Neural progenitor cell (in vitro differentiated cells): ENCODE results near the gene RALGAPB. TPM values are rescaled to one million over a fixed set of nuclear protein-coding genes. Genes with fewer than 3 reads are reported as not detected.

ENCODE experiments used
- DNase-seq: peaks from one replicate; pipeline ENCODE4 v3.0.0-alpha.2; 2016; ENCODE audit warnings: low spot score
- H2AFZ ChIP-seq: fragments of 200-600 bp; sonication (generic); replicated peaks from 2 replicates; pipeline ENCODE4 v1.6.1; 2016; ENCODE audit warnings: antibody characterized with exemption
- H3F3A ChIP-seq: fragments of 200-600 bp; sonication (generic); 2 replicates; pipeline ENCODE4 v1.6.1; 2016; ENCODE audit warnings: antibody characterized with exemption, low read depth
- H3K27ac ChIP-seq: fragments of 200-600 bp; sonication (generic); 2 replicates; pipeline ENCODE4 v1.5.1; 2016; ENCODE audit warnings: mild to moderate bottlenecking
- H3K27me3 ChIP-seq: fragments of 200-600 bp; sonication (generic); 2 replicates; pipeline ENCODE4 v1.6.1; 2016; ENCODE audit warnings: mild to moderate bottlenecking, moderate library complexity
- H3K36me3 ChIP-seq: fragments of 200-600 bp; sonication (generic); 2 replicates; pipeline ENCODE4 v1.5.1; 2016
- H3K4me1 ChIP-seq: fragments of 200-600 bp; sonication (generic); 2 replicates; pipeline ENCODE4 v1.6.1; 2016; ENCODE audit warnings: mixed run types
- H3K4me2 ChIP-seq: fragments of 200-600 bp; sonication (generic); 2 replicates; pipeline ENCODE4 v1.6.1; 2016
- H3K4me3 ChIP-seq: fragments of 200-600 bp; sonication (generic); 2 replicates; pipeline ENCODE4 v1.5.1; 2016
- H3K79me2 ChIP-seq: fragments of 200-600 bp; sonication (generic); 2 replicates; pipeline ENCODE4 v1.6.1; 2016; ENCODE audit warnings: low read depth
- H3K9ac ChIP-seq: fragments of 200-600 bp; sonication (generic); 2 replicates; pipeline ENCODE4 v1.6.1; 2016
- H3K9me3 ChIP-seq: fragments of 200-600 bp; sonication (generic); 2 replicates; pipeline ENCODE4 v1.5.1; 2016; ENCODE audit warnings: low read depth
- H4K20me1 ChIP-seq: fragments of 200-600 bp; sonication (generic); 2 replicates; pipeline ENCODE4 v1.6.1; 2016; ENCODE audit warnings: low read depth
- H3K27ac Mint-ChIP-seq: 3 replicates; pipeline ENCODE4 v1.8.0; 2021; ENCODE audit warnings: mixed read lengths
- H3K27me3 Mint-ChIP-seq: 2 replicates; pipeline ENCODE4 v1.8.0; 2022; ENCODE audit warnings: low read depth, mild to moderate bottlenecking, inconsistent platforms, moderate library complexity, mixed read lengths; ENCODE audit not compliant: insufficient read depth
- H3K36me3 Mint-ChIP-seq: 3 replicates; pipeline ENCODE4 v1.8.0; 2021; ENCODE audit warnings: mixed read lengths
- H3K4me1 Mint-ChIP-seq: 3 replicates; pipeline ENCODE4 v1.8.0; 2021; ENCODE audit warnings: mixed read lengths
- H3K4me3 Mint-ChIP-seq: 3 replicates; pipeline ENCODE4 v1.8.0; 2021; ENCODE audit warnings: mild to moderate bottlenecking, moderate library complexity, mixed read lengths
- H3K9me3 Mint-ChIP-seq: 3 replicates; pipeline ENCODE4 v1.8.0; 2020; ENCODE audit warnings: mixed read lengths
- EZH2 ChIP-seq: fragments of 200-600 bp; sonication (generic); IDR thresholded peaks from 2 replicates; pipeline ENCODE4 v1.6.1; 2017; ENCODE audit warnings: antibody characterized with exemption, mild to moderate bottlenecking, moderate library complexity
- EZH2phosphoT487 ChIP-seq: fragments of 200-600 bp; sonication (generic); IDR thresholded peaks from 2 replicates; pipeline ENCODE4 v1.6.1; 2017; ENCODE audit warnings: antibody characterized with exemption
- total RNA-seq: library from RNA; depleted of rRNA; stranded (reverse); fragments of >200 nt; gene quantifications from 2 replicates; pipeline ENCODE4 v1.2.3, GENCODE V29; 2015; ENCODE audit warnings: low replicate concordance
- TF ChIP-seq, protein P1 (sequence below): fragments of 200-600 bp; sonication (generic); IDR thresholded peaks from 2 replicates; pipeline ENCODE4 v1.5.1; 2017; ENCODE audit warnings: antibody characterized with exemption, mild to moderate bottlenecking

RALGAPB gene
- total RNA-seq, 1 donor from 2014 or later: 39.1 TPM

- Histone ChIP-seq H3K4me1 (no peaks in the 10 kb centered on the region), H3K27ac (no peak overlapping the region), H3K27me3 (no peaks in the 10 kb centered on the region), H4K20me1 (no peaks in the 10 kb centered on the region), H2AFZ (no peak overlapping the region), H3F3A (no peaks in the 10 kb centered on the region), H3K9ac (no peak overlapping the region), H3K9me3 (no peaks in the 10 kb centered on the region), H3K36me3 (peaks cover 9% of the 10 kb centered on the region), H3K79me2 (no peaks in the 10 kb centered on the region), H3K4me2 (no peak overlapping the region), H3K4me3 (no peak overlapping the region)
- Mint-ChIP-seq H3K36me3 (peaks cover 34% of the 10 kb centered on the region), H3K27me3 (no peaks in the 10 kb centered on the region), H3K4me3 (no peak overlapping the region), H3K4me1 (no peaks in the 10 kb centered on the region), H3K27ac (no peak overlapping the region), H3K9me3 (no peaks in the 10 kb centered on the region)
- no peak for DNase-seq
- TF ChIP-seq, protein P1, sequence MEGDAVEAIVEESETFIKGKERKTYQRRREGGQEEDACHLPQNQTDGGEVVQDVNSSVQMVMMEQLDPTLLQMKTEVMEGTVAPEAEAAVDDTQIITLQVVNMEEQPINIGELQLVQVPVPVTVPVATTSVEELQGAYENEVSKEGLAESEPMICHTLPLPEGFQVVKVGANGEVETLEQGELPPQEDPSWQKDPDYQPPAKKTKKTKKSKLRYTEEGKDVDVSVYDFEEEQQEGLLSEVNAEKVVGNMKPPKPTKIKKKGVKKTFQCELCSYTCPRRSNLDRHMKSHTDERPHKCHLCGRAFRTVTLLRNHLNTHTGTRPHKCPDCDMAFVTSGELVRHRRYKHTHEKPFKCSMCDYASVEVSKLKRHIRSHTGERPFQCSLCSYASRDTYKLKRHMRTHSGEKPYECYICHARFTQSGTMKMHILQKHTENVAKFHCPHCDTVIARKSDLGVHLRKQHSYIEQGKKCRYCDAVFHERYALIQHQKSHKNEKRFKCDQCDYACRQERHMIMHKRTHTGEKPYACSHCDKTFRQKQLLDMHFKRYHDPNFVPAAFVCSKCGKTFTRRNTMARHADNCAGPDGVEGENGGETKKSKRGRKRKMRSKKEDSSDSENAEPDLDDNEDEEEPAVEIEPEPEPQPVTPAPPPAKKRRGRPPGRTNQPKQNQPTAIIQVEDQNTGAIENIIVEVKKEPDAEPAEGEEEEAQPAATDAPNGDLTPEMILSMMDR: no peak
- no peak for TF ChIP-seq EZH2phosphoT487
- no peak for TF ChIP-seq EZH2
Measured at GRCh38 chr20:38534756-38535155, 62.1 kb downstream of the RALGAPB start.

GRCh38 chr20:38536310-38536709 lies 63.7 kb downstream of the RALGAPB start:
- Mint-ChIP-seq H3K9me3 (no peaks in the 10 kb centered on the region), H3K4me3 (no peak overlapping the region), H3K36me3 (peaks cover 31% of the 10 kb centered on the region), H3K4me1 (no peaks in the 10 kb centered on the region), H3K27ac (no peak overlapping the region), H3K27me3 (no peaks in the 10 kb centered on the region)
- Histone ChIP-seq H3K27ac (no peak overlapping the region), H3F3A (no peaks in the 10 kb centered on the region), H3K4me2 (no peak overlapping the region), H3K27me3 (no peaks in the 10 kb centered on the region), H3K4me3 (no peak overlapping the region), H3K9ac (no peak overlapping the region), H4K20me1 (no peaks in the 10 kb centered on the region), H3K9me3 (no peaks in the 10 kb centered on the region), H3K4me1 (no peaks in the 10 kb centered on the region), H2AFZ (no peak overlapping the region), H3K36me3 (peaks cover 9% of the 10 kb centered on the region), H3K79me2 (no peaks in the 10 kb centered on the region)
- no peak for DNase-seq
- TF ChIP-seq EZH2: no peak
- TF ChIP-seq EZH2phosphoT487: no peak
- TF ChIP-seq, protein P1: no peak

GRCh38 chr20:38537176-38537575 lies 64.5 kb downstream of the RALGAPB start:
- Histone ChIP-seq H3K27me3 (no peaks in the 10 kb centered on the region), H3K27ac (no peak overlapping the region), H3K4me3 (no peak overlapping the region), H3F3A (no peaks in the 10 kb centered on the region), H2AFZ (no peak overlapping the region), H3K9ac (no peak overlapping the region), H3K4me2 (no peak overlapping the region), H3K4me1 (no peaks in the 10 kb centered on the region), H3K36me3 (peaks cover 9% of the 10 kb centered on the region), H3K79me2 (no peaks in the 10 kb centered on the region), H4K20me1 (no peaks in the 10 kb centered on the region), H3K9me3 (no peaks in the 10 kb centered on the region)
- Mint-ChIP-seq H3K27me3 (no peaks in the 10 kb centered on the region), H3K36me3 (peaks cover 35% of the 10 kb centered on the region), H3K9me3 (no peaks in the 10 kb centered on the region), H3K4me3 (no peak overlapping the region), H3K27ac (no peak overlapping the region), H3K4me1 (no peaks in the 10 kb centered on the region)
- no peak for DNase-seq
- TF ChIP-seq EZH2: no peak
- TF ChIP-seq, protein P1: no peak
- TF ChIP-seq EZH2phosphoT487: no peak
